Esophagus squamous epithelium (tissue), 4 donors: ENCODE measurements around the gene EN2.

Experiments
- POLR2A ChIP-seq, 4 donors: fragments of 450-650 bp; IDR thresholded peaks; one replicate each; pipeline ENCODE4 v1.6.1; 2017; ENCODE audit warnings: antibody characterized with exemption in 4 of 4, mild to moderate bottlenecking in 4 of 4, moderate library complexity in 3 of 4
- TF ChIP-seq, protein P1 (sequence below), 6 experiments: fragments of 450-650 bp in 4 of 6; fragments of 200-600 bp in 2 of 6; sonication (generic) in 2 of 6; IDR thresholded peaks; one replicate each; pipeline ENCODE4 v1.5.1; 2016 to 2019; ENCODE audit warnings: antibody characterized with exemption in 6 of 6, mild to moderate bottlenecking in 4 of 6, moderate library complexity in 4 of 6

DNA sequence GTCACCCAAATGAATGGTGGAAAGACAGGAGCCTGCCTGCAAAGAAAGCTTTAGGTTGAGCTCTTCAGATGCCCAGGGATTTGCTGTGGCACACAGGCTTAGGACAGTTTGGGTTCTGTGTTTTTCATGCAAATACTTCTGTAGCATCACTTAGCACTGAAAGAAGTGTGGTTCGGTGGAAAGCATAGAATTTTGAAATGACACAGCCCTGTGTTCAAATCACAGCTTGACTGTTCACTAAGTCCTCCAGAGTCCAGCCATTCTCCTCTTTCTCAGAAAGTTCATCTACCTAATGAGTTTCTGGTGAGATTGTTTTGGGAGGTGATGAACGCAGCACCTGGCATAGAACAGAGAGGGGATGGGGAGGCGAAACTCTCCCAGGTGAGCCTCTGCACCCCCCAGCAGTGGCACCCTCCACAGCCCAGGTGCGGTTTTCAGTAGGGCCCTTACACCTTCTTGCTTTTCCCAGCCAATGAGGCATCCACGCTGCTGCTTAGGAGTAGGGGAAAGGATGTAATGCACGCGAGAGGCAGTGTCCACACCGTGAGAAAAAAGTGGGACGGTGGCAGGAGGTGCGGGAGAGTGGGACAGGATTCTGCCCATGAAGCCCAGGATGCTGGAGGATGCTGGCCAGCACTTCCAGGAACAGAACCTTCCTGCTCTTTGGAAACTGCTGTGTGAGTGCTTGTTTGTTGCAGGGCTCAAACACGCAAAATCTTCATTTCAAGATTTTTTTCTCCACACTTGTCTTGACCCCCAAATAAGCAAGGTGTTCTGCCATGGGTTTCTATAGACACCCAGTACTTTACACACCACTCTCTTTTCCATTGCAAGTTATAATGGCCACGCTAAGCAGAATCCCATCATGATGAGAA is 11.6 kb downstream of the EN2 start:
- TF ChIP-seq, protein P1, sequence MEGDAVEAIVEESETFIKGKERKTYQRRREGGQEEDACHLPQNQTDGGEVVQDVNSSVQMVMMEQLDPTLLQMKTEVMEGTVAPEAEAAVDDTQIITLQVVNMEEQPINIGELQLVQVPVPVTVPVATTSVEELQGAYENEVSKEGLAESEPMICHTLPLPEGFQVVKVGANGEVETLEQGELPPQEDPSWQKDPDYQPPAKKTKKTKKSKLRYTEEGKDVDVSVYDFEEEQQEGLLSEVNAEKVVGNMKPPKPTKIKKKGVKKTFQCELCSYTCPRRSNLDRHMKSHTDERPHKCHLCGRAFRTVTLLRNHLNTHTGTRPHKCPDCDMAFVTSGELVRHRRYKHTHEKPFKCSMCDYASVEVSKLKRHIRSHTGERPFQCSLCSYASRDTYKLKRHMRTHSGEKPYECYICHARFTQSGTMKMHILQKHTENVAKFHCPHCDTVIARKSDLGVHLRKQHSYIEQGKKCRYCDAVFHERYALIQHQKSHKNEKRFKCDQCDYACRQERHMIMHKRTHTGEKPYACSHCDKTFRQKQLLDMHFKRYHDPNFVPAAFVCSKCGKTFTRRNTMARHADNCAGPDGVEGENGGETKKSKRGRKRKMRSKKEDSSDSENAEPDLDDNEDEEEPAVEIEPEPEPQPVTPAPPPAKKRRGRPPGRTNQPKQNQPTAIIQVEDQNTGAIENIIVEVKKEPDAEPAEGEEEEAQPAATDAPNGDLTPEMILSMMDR (IDR thresholded peaks at IDR 0.05), result no peak
- no peak for TF ChIP-seq POLR2A (IDR thresholded peaks at IDR 0.05)
